CD1c-positive myeloid dendritic cell (primary cell): ENCODE measurements around the gene ZNF292.
"Not testable (repeated sequence)": the region's sequence is repeated elsewhere in the genome, so short reads cannot be mapped to it uniquely, and the experiment has no call there.

ENCODE experiments used
- DNase-seq: peaks from one replicate; pipeline ENCODE4 v3.0.0-alpha.2; 2016; ENCODE audit errors: extremely low spot score

The ZNF292 gene

GRCh38 chr6:87154993-87155841 lies at the start of gene ZNF292:
TSS of gene ZNF292 (plus strand) at chr6:87155565. CDS start at chr6:87155592, 27 bp downstream.
- peak; percentile 97 for DNase-seq

GRCh38 chr6:87105823-87106222 lies 49.5 kb upstream of the ZNF292 start:
- no peak for DNase-seq

GRCh38 chr6:87110636-87111035 lies 44.7 kb upstream of the ZNF292 start:
- DNase-seq, result peak; percentile 48

GRCh38 chr6:87115402-87116135 lies 39.8 kb upstream of the ZNF292 start:
- DNase-seq, result no peak

- no peak for DNase-seq
Measured at GRCh38 chr6:87116922-87117321, 38.4 kb upstream of the ZNF292 start.

GRCh38 chr6:87118054-87118453 lies 37.3 kb upstream of the ZNF292 start:
- DNase-seq, result no peak

- DNase-seq, result no peak
Measured at GRCh38 chr6:87122477-87122876, 32.9 kb upstream of the ZNF292 start.

- DNase-seq, result no peak
Measured at GRCh38 chr6:87124074-87124473, 31.3 kb upstream of the ZNF292 start.

- no peak for DNase-seq
Measured at GRCh38 chr6:87126501-87126900, 28.9 kb upstream of the ZNF292 start.

- no peak for DNase-seq
Measured at GRCh38 chr6:87127737-87128136, 27.6 kb upstream of the ZNF292 start.

- no peak for DNase-seq
Measured at GRCh38 chr6:87136963-87137362, 18.4 kb upstream of the ZNF292 start.

GRCh38 chr6:87139236-87139635 lies 16.1 kb upstream of the ZNF292 start:
- peak; percentile 76 for DNase-seq

GRCh38 chr6:87139927-87140326 lies 15.4 kb upstream of the ZNF292 start:
- not testable (repeated sequence) for DNase-seq

GRCh38 chr6:87146363-87146762 lies 9.0 kb upstream of the ZNF292 start:
- DNase-seq, result no peak

- DNase-seq, result no peak
Measured at GRCh38 chr6:87150406-87150805, 5.0 kb upstream of the ZNF292 start.

- no peak for DNase-seq
Measured at GRCh38 chr6:87151471-87151780, 3.9 kb upstream of the ZNF292 start.

GRCh38 chr6:87151781-87152525 lies 3.4 kb upstream of the ZNF292 start:
- peak; percentile 51 for DNase-seq

GRCh38 chr6:87152526-87152955 lies 2.8 kb upstream of the ZNF292 start:
- DNase-seq, result no peak

- no peak for DNase-seq
Measured at GRCh38 chr6:87154641-87154992, 748 bp upstream of the ZNF292 start.

GRCh38 chr6:87155842-87156815 lies 764 bp downstream of the ZNF292 start:
- peak; percentile 66 for DNase-seq

- not testable (repeated sequence) for DNase-seq
Measured at GRCh38 chr6:87157596-87157995, 2.2 kb downstream of the ZNF292 start.
